ENCODE results near the gene NUP210.

NUP210 gene

GRCh38 chr3:13358643-13359042 lies 61.5 kb downstream of the NUP210 start:
- Histone ChIP-seq H3K4me1 (ENCODE audit: insufficient read depth, low read length) (peaks cover 25% of the 10 kb centered on the region), H3K36me3 (ENCODE audit: insufficient read depth, low read length) (peaks cover 98% of the 10 kb centered on the region), H3K4me3 (ENCODE audit: low read depth in 1 of 2, low read length in 2 of 2) (no peak overlapping the region), H4K20me1 (ENCODE audit: insufficient read depth, low read length) (peaks cover 10% of the 10 kb centered on the region; the same call in 1 of the 2 replicates), H3K27me3 (ENCODE audit: insufficient read depth, low read length, poor library complexity) (no peaks in the 10 kb centered on the region), H3K9me3 (ENCODE audit: insufficient read depth, low read length, severe bottlenecking) (no peaks in the 10 kb centered on the region), H2AFZ (ENCODE audit: low read depth, low read length) (no peak overlapping the region), H3K79me2 (ENCODE audit: insufficient read depth, low read length) (peaks cover 9% of the 10 kb centered on the region; the same call in 1 of the 2 replicates), H3K9ac (ENCODE audit: low read depth, low read length) (no peak overlapping the region), H3K27ac (ENCODE audit: low read length) (no peak overlapping the region), H3K4me2 (ENCODE audit: insufficient read depth, low read length) (no peak overlapping the region)
- DNase-seq (no peak), ATAC-seq (ENCODE audit: insufficient read depth, low read depth) (no peak)
- TF ChIP-seq EZH2 (IDR thresholded peaks at IDR 0.05; ENCODE audit: borderline replicate concordance, low read depth, low read length, severe bottlenecking) (no peak), CTCF (IDR thresholded peaks at IDR 0.05; ENCODE audit: borderline replicate concordance, extremely low read depth, low read length, poor library complexity, severe bottlenecking) (no peak)

DNA sequence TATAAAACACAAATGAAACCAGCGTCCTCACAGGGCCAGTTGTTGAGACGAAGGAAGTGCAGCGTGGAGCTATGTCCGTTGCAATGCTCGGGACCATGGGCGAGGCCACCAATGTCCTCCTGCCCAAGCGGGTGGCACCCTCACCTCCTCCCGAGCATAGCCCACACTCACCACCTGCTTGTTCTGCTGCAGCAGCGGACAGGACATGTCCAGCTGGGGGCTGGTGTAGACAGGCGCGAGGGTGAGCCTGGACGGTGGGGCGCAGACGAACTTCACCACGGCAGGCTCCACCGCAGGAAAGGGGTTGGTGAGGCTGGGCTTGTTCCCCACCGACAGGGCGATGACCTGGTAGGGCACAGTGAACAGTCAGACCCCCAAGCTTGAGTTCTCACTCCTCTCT lies 62.1 kb downstream of the NUP210 start:
- Histone ChIP-seq H3K9ac (ENCODE audit: low read depth, low read length) (no peak overlapping the region), H3K79me2 (ENCODE audit: insufficient read depth, low read length) (peaks cover 9% of the 10 kb centered on the region; the same call in 1 of the 2 replicates), H3K4me1 (ENCODE audit: insufficient read depth, low read length) (peaks cover 31% of the 10 kb centered on the region), H3K4me3 (ENCODE audit: low read depth in 1 of 2, low read length in 2 of 2) (no peak overlapping the region), H4K20me1 (ENCODE audit: insufficient read depth, low read length) (peaks cover 10% of the 10 kb centered on the region; the same call in 1 of the 2 replicates), H3K27me3 (ENCODE audit: insufficient read depth, low read length, poor library complexity) (no peaks in the 10 kb centered on the region), H3K4me2 (ENCODE audit: insufficient read depth, low read length) (no peak overlapping the region), H2AFZ (ENCODE audit: low read depth, low read length) (no peak overlapping the region), H3K27ac (ENCODE audit: low read length) (peak overlapping the region; percentile 17; the same call in 1 of the 2 replicates), H3K9me3 (ENCODE audit: insufficient read depth, low read length, severe bottlenecking) (no peaks in the 10 kb centered on the region), H3K36me3 (ENCODE audit: insufficient read depth, low read length) (peaks cover 98% of the 10 kb centered on the region)
- TF ChIP-seq EZH2 (IDR thresholded peaks at IDR 0.05; ENCODE audit: borderline replicate concordance, low read depth, low read length, severe bottlenecking) = no peak
- no peak for TF ChIP-seq CTCF (IDR thresholded peaks at IDR 0.05; ENCODE audit: borderline replicate concordance, extremely low read depth, low read length, poor library complexity, severe bottlenecking)
- ATAC-seq (ENCODE audit: insufficient read depth, low read depth) = no peak
- DNase-seq = no peak

GRCh38 chr3:13357074-13357473 lies 63.0 kb downstream of the NUP210 start:
- TF ChIP-seq EZH2 (IDR thresholded peaks at IDR 0.05; ENCODE audit: borderline replicate concordance, low read depth, low read length, severe bottlenecking) (no peak), CTCF (IDR thresholded peaks at IDR 0.05; ENCODE audit: borderline replicate concordance, extremely low read depth, low read length, poor library complexity, severe bottlenecking) (no peak)

More at GRCh38 chr3:13357074-13357473, 63.0 kb downstream of the NUP210 start:
- no peak overlapping the region for H3K4me3 ChIP-seq (ENCODE audit: low read depth in 1 of 2, low read length in 2 of 2)
- H4K20me1 ChIP-seq (ENCODE audit: insufficient read depth, low read length) = peaks cover 10% of the 10 kb centered on the region; the same call in 1 of the 2 replicates
- peaks cover 15% of the 10 kb centered on the region for H3K79me2 ChIP-seq (ENCODE audit: insufficient read depth, low read length)
- H3K27me3 ChIP-seq (ENCODE audit: insufficient read depth, low read length, poor library complexity) = no peaks in the 10 kb centered on the region
- DNase-seq = no peak
- ATAC-seq (ENCODE audit: insufficient read depth, low read depth) = no peak
- peak overlapping the region; percentile 17 for H3K27ac ChIP-seq (ENCODE audit: low read length)
- H3K36me3 ChIP-seq (ENCODE audit: insufficient read depth, low read length) = peaks cover 98% of the 10 kb centered on the region
- no peak overlapping the region for H2AFZ ChIP-seq (ENCODE audit: low read depth, low read length)
- H3K9me3 ChIP-seq (ENCODE audit: insufficient read depth, low read length, severe bottlenecking) = no peaks in the 10 kb centered on the region
- no peak overlapping the region for H3K9ac ChIP-seq (ENCODE audit: low read depth, low read length)
- peaks cover 41% of the 10 kb centered on the region for H3K4me1 ChIP-seq (ENCODE audit: insufficient read depth, low read length)
- H3K4me2 ChIP-seq (ENCODE audit: insufficient read depth, low read length) = no peak overlapping the region
